ENCODE data around the gene DNAJA3. TPM values are rescaled to one million over a fixed set of nuclear protein-coding genes. Genes with fewer than 3 reads are reported as not detected.

Gene DNAJA3
- polyA plus RNA-seq, 4 donors = 24.3 to 48.9 (median 37.1) TPM

- DNase-seq (ENCODE audit: low read depth in 4 of 4, low spot score in 3 of 4) = no peak
These were observed 2.8 kb downstream of the DNAJA3 start for GRCh38 chr16:4428500-4428899.

DNA sequence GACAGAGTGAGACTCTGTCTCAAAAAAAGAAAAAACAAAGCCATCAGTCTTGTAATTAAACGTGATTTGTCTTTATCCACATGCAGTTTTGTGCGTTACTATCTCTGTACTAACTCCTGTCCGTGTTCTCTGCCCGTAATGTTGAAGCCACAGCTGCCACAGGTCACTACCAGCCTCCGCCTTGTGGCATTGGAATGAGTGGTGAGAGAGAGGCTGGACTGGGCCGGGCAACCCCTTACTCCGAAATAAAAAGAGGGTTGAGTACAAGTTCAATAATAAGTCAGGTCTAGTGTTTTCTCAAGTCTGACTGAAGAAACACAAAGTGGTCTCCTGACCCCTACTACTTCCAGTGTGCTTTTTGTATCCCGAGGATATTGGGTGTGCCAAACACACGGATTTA, 5.4 kb downstream of the DNAJA3 start:
- DNase-seq (ENCODE audit: low read depth in 4 of 4, low spot score in 3 of 4) = no peak

GRCh38 chr16:4433228-4433627, 7.6 kb downstream of the DNAJA3 start:
- DNase-seq (ENCODE audit: low read depth in 4 of 4, low spot score in 3 of 4) = no peak

DNA sequence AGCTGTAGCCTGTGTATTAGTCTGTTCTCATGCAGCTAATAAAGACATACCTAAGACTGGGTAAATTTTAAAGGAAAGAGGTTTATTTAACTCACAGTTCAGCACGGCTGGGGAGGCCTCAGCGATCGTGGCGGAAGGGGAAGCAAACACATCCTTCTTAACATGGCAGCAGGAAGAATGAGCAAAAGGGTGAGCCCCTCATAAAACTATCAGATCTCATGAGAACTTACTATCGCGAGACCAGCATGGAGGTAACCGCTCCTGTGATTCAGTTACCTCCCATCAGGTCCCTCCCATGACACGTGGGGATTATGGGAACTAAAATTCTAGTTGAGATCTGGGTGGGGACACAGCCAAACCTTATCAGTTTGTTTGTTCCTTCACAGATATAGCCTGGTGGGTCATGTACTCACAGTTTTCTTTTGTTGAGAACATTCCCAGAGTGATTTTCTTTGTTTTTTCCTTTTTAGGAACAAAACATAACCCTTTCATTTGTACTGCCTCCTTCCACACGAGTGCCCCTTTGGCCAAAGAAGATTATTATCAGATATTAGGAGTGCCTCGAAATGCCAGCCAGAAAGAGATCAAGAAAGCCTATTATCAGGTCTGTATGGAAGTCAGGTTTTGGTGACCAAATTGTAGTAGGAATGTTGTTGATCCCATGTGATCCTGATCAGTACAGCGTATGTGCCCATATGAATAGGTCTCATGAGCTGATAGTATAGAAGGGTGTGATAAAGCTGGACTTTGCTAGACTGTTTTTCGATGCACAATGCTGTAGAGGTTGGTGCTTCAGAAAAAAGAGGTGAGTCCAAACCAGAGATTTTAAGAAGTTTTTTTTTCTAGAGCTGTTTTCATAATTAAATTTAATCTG, 8.5 kb downstream of the DNAJA3 start:
- DNase-seq (ENCODE audit: low read depth in 4 of 4, low spot score in 3 of 4) = no peak

DNA sequence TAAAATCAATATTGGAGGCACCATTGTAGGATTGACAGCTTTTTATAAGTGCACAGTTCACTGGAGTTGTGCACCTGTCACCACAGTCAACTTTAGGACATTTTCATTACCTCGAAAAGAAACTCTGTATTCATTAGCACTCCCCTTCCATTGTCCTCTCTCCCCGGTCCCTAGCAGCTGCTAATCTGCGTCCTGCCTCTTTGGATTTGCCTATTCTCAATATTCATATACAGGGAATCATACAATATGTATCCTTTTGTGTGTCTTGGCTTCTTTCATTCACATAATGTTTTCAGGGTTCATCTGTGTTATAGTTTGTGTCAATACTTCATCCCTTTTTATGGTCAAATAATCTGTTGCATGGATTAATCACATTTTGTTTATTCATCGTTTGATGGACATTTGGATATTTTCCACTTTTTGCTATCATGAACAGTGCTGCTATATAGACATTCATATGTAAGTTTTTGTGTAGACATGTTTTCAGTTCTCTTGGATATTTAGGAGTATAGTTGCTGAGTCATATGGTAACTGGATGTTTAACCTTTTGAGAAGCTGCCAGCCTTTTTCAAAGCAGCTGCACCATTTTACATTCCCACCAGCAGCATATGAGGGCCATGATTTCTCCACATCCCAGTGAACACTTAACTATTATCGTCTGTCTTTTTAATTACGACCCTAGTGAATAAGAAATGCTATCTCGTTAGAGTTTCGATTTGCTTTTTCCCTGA, 9.8 kb downstream of the DNAJA3 start:
- no peak for DNase-seq (ENCODE audit: low read depth in 4 of 4, low spot score in 3 of 4)

DNA sequence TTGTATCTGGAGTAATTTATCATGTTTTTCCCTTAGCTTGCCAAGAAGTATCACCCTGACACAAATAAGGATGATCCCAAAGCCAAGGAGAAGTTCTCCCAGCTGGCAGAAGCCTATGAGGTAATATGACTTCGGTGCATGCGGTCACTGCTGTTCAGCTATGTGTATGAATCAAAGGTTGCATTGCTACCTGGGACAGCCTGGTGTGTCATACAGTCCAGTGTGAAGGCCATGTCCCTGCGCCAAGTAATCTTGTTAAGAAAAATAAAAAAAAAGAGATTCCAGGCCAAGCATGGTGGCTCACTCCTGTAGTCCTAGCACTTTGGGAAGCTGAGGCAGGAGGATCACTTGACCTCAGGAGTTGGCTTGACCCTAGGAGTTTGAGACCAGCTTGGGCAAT, 11.7 kb downstream of the DNAJA3 start:
- no peak for DNase-seq (ENCODE audit: low read depth in 4 of 4, low spot score in 3 of 4)

DNA sequence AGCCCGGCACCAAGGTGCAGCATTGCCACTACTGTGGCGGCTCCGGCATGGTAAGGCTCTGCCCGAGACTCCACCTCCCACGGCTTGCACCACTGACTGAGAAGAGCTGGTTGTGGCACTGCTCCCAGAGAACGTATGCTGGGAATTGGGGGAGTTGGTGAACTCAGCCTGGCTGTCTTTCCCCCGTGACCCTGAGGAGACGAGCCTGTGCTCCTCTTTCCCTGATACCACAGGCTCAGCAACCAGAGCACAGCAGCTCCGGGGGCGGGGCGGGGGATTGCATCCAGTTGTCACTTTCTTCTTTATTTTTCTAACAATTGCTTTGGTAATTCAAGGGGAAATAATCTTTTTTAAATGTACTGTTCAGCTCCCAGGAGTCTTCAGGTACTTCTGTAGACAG, 16.7 kb downstream of the DNAJA3 start:
- no peak for DNase-seq (ENCODE audit: low read depth in 4 of 4, low spot score in 3 of 4)

DNA sequence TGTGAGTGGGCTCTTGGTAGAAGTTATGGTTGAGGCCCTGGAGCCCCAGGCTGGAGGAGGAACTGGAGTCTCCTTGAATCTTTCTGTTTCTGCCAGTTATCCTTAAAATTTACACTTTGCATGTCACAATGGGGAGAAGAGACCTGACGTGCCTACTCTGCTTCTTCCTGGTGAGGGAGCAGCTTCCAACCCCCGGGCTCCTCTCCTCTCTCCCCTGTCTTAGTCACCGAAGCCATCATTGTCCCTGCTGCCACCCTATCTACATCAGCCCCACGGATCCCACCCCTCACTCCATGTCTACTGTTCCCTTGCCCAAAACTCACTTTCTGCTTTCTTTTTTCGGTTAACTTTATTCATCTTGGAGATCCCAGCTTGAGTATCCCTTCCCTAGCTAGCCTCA, 17.6 kb downstream of the DNAJA3 start:
- DNase-seq (ENCODE audit: low read depth in 4 of 4, low spot score in 3 of 4) = no peak

- no peak for DNase-seq (ENCODE audit: low read depth in 4 of 4, low spot score in 3 of 4)
These were observed 18.3 kb downstream of the DNAJA3 start for GRCh38 chr16:4443986-4444385.

GRCh38 chr16:4450430-4450829, 24.8 kb downstream of the DNAJA3 start:
- DNase-seq (ENCODE audit: low read depth in 4 of 4, low spot score in 3 of 4) = no peak

DNA sequence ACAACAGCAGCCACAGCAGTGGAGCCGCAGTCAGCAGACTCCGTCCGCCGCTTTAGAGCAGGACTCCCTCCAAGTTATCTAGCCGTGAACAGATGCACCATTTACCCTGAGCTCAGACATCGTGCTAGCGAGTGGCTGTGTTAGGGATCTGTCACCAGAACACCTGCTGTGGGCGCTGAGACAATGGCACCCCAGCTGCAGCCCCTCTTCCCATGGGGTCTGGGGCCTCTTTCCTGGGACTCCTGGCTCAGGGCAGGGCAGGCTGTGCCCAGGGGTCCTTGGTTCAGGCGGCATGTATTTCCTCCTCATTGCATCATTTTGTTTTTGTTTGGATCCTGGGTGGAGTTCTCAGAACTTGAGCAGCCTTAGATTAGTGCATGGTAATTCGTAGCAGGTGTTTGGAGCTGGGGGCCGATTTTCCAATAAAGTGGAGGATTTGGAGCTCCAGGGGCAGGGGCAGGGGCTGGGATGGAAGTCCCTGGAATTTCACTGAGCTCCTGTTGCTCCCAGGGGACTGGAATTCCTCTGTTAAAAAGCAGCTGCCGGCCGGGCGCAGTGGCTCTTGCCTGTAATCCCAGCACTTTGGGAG, 25.4 kb downstream of the DNAJA3 start:
- no peak for DNase-seq (ENCODE audit: low read depth in 4 of 4, low spot score in 3 of 4)

- no peak for DNase-seq (ENCODE audit: low read depth in 4 of 4, low spot score in 3 of 4)
These were observed 27.0 kb downstream of the DNAJA3 start for GRCh38 chr16:4452674-4453073.

- DNase-seq (ENCODE audit: low read depth in 4 of 4, low spot score in 3 of 4) = no peak
These were observed 29.0 kb downstream of the DNAJA3 start for GRCh38 chr16:4454623-4455022.

- no peak for DNase-seq (ENCODE audit: low read depth in 4 of 4, low spot score in 3 of 4)
These were observed 29.4 kb downstream of the DNAJA3 start for GRCh38 chr16:4455081-4455480.

DNA sequence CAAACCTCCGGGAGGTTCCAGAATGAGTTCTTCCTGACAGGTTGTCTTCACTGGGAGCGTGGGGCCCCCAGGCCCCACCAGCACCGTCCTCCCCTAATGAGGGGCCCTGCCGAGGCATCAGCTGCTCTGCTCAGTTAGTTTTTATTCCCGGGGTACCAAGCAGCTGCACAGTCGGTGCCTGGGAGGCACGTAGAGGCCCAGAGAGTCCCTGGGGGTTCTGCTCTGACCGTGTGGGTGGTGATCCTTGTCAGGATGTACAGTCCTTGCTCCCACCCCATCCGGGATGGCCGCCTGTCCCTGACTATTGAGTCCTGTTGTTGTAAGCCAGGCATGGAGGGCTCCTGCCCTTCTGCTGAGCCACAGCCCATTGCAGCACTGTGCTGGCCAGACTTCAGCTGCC, 30.3 kb downstream of the DNAJA3 start:
- DNase-seq (ENCODE audit: low read depth in 4 of 4, low spot score in 3 of 4) = no peak

DNA sequence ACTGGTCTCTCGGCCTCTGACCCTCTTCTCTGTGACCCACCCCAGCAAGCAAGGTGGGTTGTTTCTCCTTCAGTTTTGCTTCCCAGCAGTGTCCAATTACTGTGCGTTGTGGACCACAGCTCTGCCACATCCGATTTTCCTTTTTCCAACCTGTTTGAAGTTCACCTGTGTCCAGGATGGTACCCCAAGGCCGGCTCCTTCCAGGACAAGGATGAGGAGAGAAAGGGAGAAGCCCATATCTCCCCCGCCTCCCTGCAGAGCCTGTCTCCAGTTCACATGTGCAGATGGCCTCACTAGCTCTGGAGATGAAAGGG, 35.2 kb downstream of the DNAJA3 start:
- DNase-seq (ENCODE audit: low read depth in 4 of 4, low spot score in 3 of 4) = no peak

DNA sequence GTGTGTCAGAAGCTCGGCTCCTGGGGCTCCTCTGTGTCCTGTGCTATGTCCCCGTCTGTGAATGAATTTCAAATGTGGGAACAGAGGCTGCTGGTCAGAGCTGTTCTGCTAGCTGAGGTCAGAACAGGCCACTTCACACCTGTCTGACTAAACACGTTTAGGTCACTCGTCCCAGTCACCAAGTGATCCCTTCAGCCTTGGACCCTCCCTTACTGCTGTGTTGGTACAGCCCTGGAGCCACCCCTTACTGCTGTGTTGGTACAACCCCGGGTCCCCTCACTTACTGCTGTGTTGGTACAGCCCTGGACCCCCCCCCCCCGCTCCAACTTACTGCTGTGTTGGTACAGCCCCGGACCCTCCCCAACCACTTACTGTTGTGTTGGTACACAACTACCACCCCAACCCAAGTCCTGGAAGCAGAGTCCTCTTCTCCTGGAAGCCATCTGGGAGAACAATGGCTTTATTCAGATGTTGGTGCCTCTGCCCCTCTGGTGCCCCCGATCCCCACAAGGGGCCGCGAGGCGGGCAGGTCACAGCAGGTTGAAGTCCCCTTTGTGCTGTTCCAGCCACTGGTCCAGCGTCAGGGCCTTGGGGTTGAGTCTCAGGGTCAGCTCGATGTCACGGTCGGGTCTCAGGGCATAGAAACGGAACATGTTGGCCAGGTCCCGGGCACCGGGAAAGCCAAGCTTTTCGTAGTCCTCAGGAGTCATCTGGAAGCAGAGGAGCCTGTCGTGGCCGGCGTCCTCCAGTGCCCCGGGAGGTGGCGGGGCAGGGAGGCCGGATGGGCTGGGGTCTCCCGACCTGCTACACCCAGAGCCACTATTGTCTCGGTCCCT, 35.8 kb downstream of the DNAJA3 start:
- no peak for DNase-seq (ENCODE audit: low read depth in 4 of 4, low spot score in 3 of 4)

DNA sequence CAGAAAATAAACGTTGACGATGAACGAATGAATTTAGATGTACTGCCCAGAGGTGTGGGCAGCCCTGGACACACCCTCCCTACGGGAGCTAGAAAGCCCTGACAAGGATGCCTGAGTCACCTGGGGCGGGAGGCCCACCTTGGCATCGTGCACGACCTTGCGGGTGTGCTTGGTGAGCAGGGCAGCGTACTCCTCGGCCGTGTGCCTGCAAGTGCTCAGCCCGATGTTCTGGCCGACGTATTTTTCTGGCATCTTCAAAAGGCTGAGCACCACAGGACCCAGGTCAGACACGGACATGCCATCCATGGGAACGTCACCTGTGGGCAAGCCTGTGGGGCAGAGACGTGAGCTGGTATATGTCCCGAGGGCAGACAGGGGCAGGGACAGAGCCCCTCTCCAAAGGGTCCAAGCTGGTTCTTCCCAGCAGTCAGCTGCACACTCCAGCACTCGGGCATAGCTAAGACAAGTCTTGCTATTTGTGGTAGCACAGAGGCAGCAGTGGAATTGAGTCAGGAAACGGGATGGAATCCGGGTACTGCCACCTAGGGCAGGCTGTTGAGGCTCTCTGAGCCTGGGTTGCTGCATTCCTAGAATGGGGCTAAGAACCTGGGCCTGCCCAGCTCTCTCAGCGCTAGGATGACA, 38.0 kb downstream of the DNAJA3 start:
- DNase-seq (ENCODE audit: low read depth in 4 of 4, low spot score in 3 of 4) = no peak

- DNase-seq (ENCODE audit: low read depth in 4 of 4, low spot score in 3 of 4) = no peak
These were observed 40.5 kb downstream of the DNAJA3 start for GRCh38 chr16:4465977-4466779.

DNA sequence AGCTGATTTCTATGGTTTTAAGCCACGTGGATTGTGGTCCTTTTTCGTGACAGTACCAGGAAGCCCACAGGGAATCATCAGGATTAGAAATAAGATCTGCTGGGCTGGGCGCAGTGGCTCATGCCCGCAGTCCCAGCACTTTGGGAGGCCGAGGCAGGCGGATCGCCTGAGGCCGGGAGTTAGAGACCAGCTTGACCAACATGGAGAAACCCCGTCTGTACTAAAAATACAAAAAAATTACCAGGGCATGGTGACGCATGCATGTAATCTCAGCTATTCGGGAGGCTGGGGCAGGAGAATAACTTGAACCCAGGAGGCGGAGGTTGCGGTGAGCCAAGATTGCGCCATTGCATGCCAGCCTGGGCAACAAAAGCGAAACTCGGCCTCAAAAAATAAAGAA, 42.2 kb downstream of the DNAJA3 start:
- DNase-seq (ENCODE audit: low read depth in 4 of 4, low spot score in 3 of 4) = no peak
